ENCODE data around the gene FGL2. TPM values are rescaled to one million over a fixed set of nuclear protein-coding genes. Genes with fewer than 3 reads are reported as not detected.
"Not testable (repeated sequence)": the region's sequence is repeated elsewhere in the genome, so short reads cannot be mapped to it uniquely, and the experiment has no call there.

Gene FGL2
- total RNA-seq, 1 experiment from 2014 or later, result not detected

- DNase-seq (ENCODE audit: low spot score), result not testable (repeated sequence)
These were observed 42.6 kb downstream of the FGL2 start for GRCh38 chr7:77157034-77157433.

- DNase-seq (ENCODE audit: low spot score), result not testable (repeated sequence)
These were observed 43.8 kb downstream of the FGL2 start for GRCh38 chr7:77155601-77156377.

GRCh38 chr7:77154917-77155464 is 44.6 kb downstream of the FGL2 start:
- DNase-seq (ENCODE audit: low spot score), result not testable (repeated sequence)

- not testable (repeated sequence) for DNase-seq (ENCODE audit: low spot score)
These were observed 47.4 kb downstream of the FGL2 start for GRCh38 chr7:77152232-77152631.

Other genes with a start within 250 kb of the FGL2 start
- not detected in 2 replicates for gene SPDYE17, start 167.5 kb downstream of the FGL2 start, total RNA-seq (2014; rRNA removed; shearing (Covaris generic))
- gene SPDYE18, start 137.3 kb downstream of the FGL2 start, total RNA-seq (2014; rRNA removed; shearing (Covaris generic)), result 0.08 TPM in 1 of 2 replicates, not detected in the other
- gene CCDC146, start 77.2 kb downstream of the FGL2 start, total RNA-seq (2014; rRNA removed; shearing (Covaris generic)), result 0.25 and 0.70 TPM in 2 replicates
- gene GSAP, start 216.5 kb upstream of the FGL2 start, total RNA-seq (2014; rRNA removed; shearing (Covaris generic)), result 2.1 and 5.0 TPM in 2 replicates